A549 (cell line): ENCODE data around the gene RPL32. TPM values are rescaled to one million over a fixed set of nuclear protein-coding genes. Genes with fewer than 3 reads are reported as not detected.

ENCODE experiments used
- ATAC-seq, 2 experiments: fragments of 200-7000 bp in 1 of 2; fragments of >200 bp in 1 of 2; cut with Nextera tagmentation in 1 of 2; cut with Tn5 transposase in 1 of 2; 3 replicates each; pipeline versions ENCODE4 v1.8.0 to v1.9.1; 2018 to 2020; ENCODE audit warnings: mild to moderate bottlenecking in 1 of 2, moderate library complexity in 1 of 2
- CTCF ChIA-PET: fragments of 300-600 bp; sonication (Branson Sonifier 250); formaldehyde crosslinking; extraction: SDS; loops from one replicate; lab custom pipeline; 2021; ENCODE audit warnings: antibody characterized with exemption, inconsistent platforms; lab: Yijun Ruan, JAX
- POLR2A ChIA-PET: fragments of 350-600 bp; formaldehyde crosslinking; extraction: SDS; loops from one replicate; lab custom pipeline; 2021; ENCODE audit warnings: antibody characterized with exemption, inconsistent platforms; lab: Yijun Ruan, JAX
- DNase-seq, 2 experiments: peaks; one replicate each; pipeline versions ENCODE4 v3.0.0 to v3.0.0-alpha.2; 2011 to 2016; ENCODE audit warnings: low read depth in 1 of 2, low spot score in 1 of 2
- FAIRE-seq: peaks from 2 replicates; lab custom pipeline; 2011; peaks lifted over from hg19 to GRCh38; lab: Jason Lieb, UNC
- H3K27ac ChIP-seq, 2 experiments: fragments of >200 bp; sonication (Bioruptor Twin); formaldehyde crosslinking; 3 replicates each; pipeline ENCODE4 v1.5.1; 2016 to 2017
- H3K4me1 ChIP-seq: fragments of >200 bp; sonication (Bioruptor Twin); formaldehyde crosslinking; 3 replicates; pipeline ENCODE4 v1.6.1; 2016
- H3K4me2 ChIP-seq: fragments of >200 bp; sonication (Bioruptor Twin); formaldehyde crosslinking; 3 replicates; pipeline ENCODE4 v1.6.1; 2016
- H3K4me3 ChIP-seq: fragments of >200 bp; sonication (Bioruptor Twin); formaldehyde crosslinking; 3 replicates; pipeline ENCODE4 v1.5.1; 2016
- H3K9me3 ChIP-seq: fragments of >200 bp; sonication (Bioruptor Twin); formaldehyde crosslinking; 3 replicates; pipeline ENCODE4 v1.6.1; 2016
- CBX2 ChIP-seq: fragments of 200-600 bp; sonication (generic); IDR thresholded peaks from 2 replicates; pipeline ENCODE4 v1.6.1; 2016; ENCODE audit warnings: low read depth, mild to moderate bottlenecking, borderline replicate concordance
- CEBPB ChIP-seq, 2 experiments: fragments of >200 bp in 1 of 2; sonication (Bioruptor Twin) in 1 of 2; formaldehyde crosslinking in 1 of 2; IDR thresholded peaks; 2 replicates each; pipeline ENCODE4 v1.6.1; 2012 to 2016
- CHD2 ChIP-seq: fragments of 150-350 bp; IDR thresholded peaks from 2 replicates; pipeline ENCODE4 v1.6.1; 2014; ENCODE audit warnings: low read length; ENCODE audit not compliant: partially characterized antibody
- FOSB ChIP-seq: fragments of 250-450 bp; sonication (Bioruptor Pico); IDR thresholded peaks from 2 replicates; pipeline ENCODE4 v1.5.0; 2020; ENCODE audit warnings: mild to moderate bottlenecking, moderate library complexity
- FOSL2 ChIP-seq, 2 experiments: fragments of 450-650 bp in 1 of 2; fragments of >200 bp in 1 of 2; sonication (Bioruptor Twin) in 1 of 2; formaldehyde crosslinking; IDR thresholded peaks; 2 replicates each; pipeline versions ENCODE4 v1.5.0 to v1.6.1; 2016 to 2020; ENCODE audit warnings: mild to moderate bottlenecking in 1 of 2, moderate library complexity in 1 of 2
- HEYL ChIP-seq: fragments of 250-450 bp; sonication (Bioruptor Pico); IDR thresholded peaks from 2 replicates; pipeline ENCODE4 v1.8.0; 2021; ENCODE audit warnings: mild to moderate bottlenecking, moderate library complexity
- HOXB13 ChIP-seq: fragments of 250-450 bp; sonication (Bioruptor Pico); IDR thresholded peaks from 2 replicates; pipeline ENCODE4 v1.5.0; 2020; ENCODE audit warnings: low read depth, mild to moderate bottlenecking, moderate library complexity
- JUN ChIP-seq, 2 experiments: fragments of >200 bp; sonication (Bioruptor Twin); formaldehyde crosslinking; IDR thresholded peaks; 2 replicates in 1 of 2; 3 replicates in 1 of 2; pipeline ENCODE4 v1.6.1; 2016 to 2017
- MAZ ChIP-seq: fragments of 150-350 bp; IDR thresholded peaks from 2 replicates; pipeline ENCODE4 v1.6.1; 2014; ENCODE audit warnings: antibody characterized with exemption, low read depth, low read length, borderline replicate concordance
- NR3C1 ChIP-seq: fragments of >200 bp; sonication (Bioruptor Twin); formaldehyde crosslinking; IDR thresholded peaks from 3 replicates; pipeline ENCODE4 v1.6.1; 2017
- POLR2AphosphoS2 ChIP-seq: conservative IDR thresholded peaks from 2 replicates; pipeline ENCODE4 v1.6.1; 2012; ENCODE audit warnings: low read length, improper control_type of control experiment, inconsistent platforms
- TP53 ChIP-seq: fragments of 250-450 bp; sonication (Bioruptor Pico); IDR thresholded peaks from 2 replicates; pipeline ENCODE4 v1.5.0; 2021; ENCODE audit warnings: mild to moderate bottlenecking, moderate library complexity
- WGBS: methylation state at CpG from one replicate; pipeline ENCODE4 v1.1.6; 2017; ENCODE audit errors: missing lambda C conversion rate; 5-methylcytosine and 5-hydroxymethylcytosine counted together
- polyA plus RNA-seq, 4 experiments: library from polyadenylated mRNA; depleted of rRNA in 3 of 4; stranded (reverse); fragments of >200 nt; fragmentation: RNase III in 1 of 4; extraction: RNeasy Plus Mini Kit Qiagen cat#74134 plus additional on column Dnase treatment in 1 of 4; gene quantifications; 2 replicates in 3 of 4; 3 replicates in 1 of 4; pipeline ENCODE4 v1.2.3, GENCODE V29; 2011 to 2017
- TF ChIP-seq, protein P1 (sequence below): fragments of 200-600 bp; sonication (generic); IDR thresholded peaks from 2 replicates; pipeline ENCODE4 v1.6.1; 2016; ENCODE audit warnings: antibody characterized with exemption, mild to moderate bottlenecking, moderate library complexity
- TF ChIP-seq, protein P2 (sequence below): fragments of >200 bp; sonication (Bioruptor Twin); formaldehyde crosslinking; IDR thresholded peaks from 2 replicates; pipeline ENCODE4 v1.6.1; 2016
- TF ChIP-seq, protein P3 (sequence below): fragments of >200 bp; sonication (Bioruptor Twin); formaldehyde crosslinking; IDR thresholded peaks from 3 replicates; pipeline ENCODE4 v1.6.1; 2016
- TF ChIP-seq, protein P4 (sequence below): IDR thresholded peaks from 2 replicates; pipeline ENCODE4 v1.6.1; 2012
- TF ChIP-seq, protein P5 (sequence below): fragments of 250-450 bp; sonication (Bioruptor Pico); IDR thresholded peaks from 2 replicates; pipeline ENCODE4 v1.5.0; 2021; ENCODE audit warnings: mild to moderate bottlenecking, moderate library complexity, borderline replicate concordance

The RPL32 gene
- polyA plus RNA-seq, 2 of the 4 experiments (the other 2 are of a cell fraction) = 2,144 to 2,852 TPM

DNA sequence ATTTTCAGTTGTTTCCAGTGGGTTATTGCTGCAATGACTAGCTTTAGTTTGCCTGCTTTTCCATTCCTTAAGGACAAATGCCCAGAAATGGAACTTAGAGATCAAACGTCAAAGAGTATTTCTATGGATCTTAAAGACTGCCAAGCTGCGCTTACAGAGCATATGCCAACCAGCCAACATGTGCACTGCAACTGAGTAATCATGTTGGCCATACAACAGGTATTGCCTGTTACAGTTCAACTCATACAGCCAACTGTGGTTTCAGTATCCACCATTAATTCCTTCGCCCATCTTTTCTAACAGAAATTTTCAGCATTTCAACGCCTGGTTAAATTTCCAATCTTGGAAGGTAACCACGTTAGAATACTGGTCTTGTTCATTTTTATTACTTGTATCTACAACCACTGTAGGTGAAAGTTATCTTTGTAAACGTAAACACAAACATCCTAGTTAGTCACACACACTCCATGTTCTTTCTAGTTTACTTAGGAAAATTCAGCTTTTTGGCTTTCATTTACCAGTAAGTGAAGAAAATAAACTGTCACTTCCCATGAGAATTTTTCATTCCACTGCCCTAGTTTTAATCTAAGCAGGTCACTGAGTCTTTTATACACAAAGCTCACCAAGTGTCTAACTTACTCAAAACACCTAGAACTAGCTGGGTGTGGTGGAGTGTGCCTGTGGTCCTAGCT lies 3.9 kb downstream of the RPL32 start:
- no peaks in the 10 kb centered on the region for H3K9me3 ChIP-seq
- FAIRE-seq = no peak
- peak overlapping the region; percentile 84 for H3K4me2 ChIP-seq
- ChIA-PET POLR2A (no interaction called here), CTCF (interaction anchor here (0.9 to 3.1 kb wide), 5 partner anchors 11 to 54 kb away, joined by 3 to 11 read pairs (median 3); no protein-coding TSS in a partner anchor)
- peaks cover 33% of the 10 kb centered on the region for H3K4me1 ChIP-seq
- no peak for ATAC-seq
- no peak for TF ChIP-seq HEYL (CRISPR knock-in tag)
- TF ChIP-seq CEBPB (IDR thresholded peaks at IDR 0.05) = no peak
- no peak for TF ChIP-seq FOSL2 (IDR thresholded peaks at IDR 0.05)
- TF ChIP-seq FOSL2 (CRISPR knock-in tag; IDR thresholded peaks at IDR 0.05) = no peak
- TF ChIP-seq, protein P1, sequence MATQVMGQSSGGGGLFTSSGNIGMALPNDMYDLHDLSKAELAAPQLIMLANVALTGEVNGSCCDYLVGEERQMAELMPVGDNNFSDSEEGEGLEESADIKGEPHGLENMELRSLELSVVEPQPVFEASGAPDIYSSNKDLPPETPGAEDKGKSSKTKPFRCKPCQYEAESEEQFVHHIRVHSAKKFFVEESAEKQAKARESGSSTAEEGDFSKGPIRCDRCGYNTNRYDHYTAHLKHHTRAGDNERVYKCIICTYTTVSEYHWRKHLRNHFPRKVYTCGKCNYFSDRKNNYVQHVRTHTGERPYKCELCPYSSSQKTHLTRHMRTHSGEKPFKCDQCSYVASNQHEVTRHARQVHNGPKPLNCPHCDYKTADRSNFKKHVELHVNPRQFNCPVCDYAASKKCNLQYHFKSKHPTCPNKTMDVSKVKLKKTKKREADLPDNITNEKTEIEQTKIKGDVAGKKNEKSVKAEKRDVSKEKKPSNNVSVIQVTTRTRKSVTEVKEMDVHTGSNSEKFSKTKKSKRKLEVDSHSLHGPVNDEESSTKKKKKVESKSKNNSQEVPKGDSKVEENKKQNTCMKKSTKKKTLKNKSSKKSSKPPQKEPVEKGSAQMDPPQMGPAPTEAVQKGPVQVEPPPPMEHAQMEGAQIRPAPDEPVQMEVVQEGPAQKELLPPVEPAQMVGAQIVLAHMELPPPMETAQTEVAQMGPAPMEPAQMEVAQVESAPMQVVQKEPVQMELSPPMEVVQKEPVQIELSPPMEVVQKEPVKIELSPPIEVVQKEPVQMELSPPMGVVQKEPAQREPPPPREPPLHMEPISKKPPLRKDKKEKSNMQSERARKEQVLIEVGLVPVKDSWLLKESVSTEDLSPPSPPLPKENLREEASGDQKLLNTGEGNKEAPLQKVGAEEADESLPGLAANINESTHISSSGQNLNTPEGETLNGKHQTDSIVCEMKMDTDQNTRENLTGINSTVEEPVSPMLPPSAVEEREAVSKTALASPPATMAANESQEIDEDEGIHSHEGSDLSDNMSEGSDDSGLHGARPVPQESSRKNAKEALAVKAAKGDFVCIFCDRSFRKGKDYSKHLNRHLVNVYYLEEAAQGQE = no peak
- no peak for TF ChIP-seq CBX2
- TF ChIP-seq JUN (IDR thresholded peaks at IDR 0.05) = no peak
- no peak for TF ChIP-seq TP53 (CRISPR knock-in tag)
- no peak for TF ChIP-seq CHD2
- no peak for TF ChIP-seq MAZ
- no peak for TF ChIP-seq HOXB13 (CRISPR knock-in tag)
- H3K27ac ChIP-seq = no peak overlapping the region
- DNase-seq = no peak
- 76% methylated on average over 6 of the region's 6 CpGs for WGBS
- H3K4me3 ChIP-seq = no peak overlapping the region

DNA sequence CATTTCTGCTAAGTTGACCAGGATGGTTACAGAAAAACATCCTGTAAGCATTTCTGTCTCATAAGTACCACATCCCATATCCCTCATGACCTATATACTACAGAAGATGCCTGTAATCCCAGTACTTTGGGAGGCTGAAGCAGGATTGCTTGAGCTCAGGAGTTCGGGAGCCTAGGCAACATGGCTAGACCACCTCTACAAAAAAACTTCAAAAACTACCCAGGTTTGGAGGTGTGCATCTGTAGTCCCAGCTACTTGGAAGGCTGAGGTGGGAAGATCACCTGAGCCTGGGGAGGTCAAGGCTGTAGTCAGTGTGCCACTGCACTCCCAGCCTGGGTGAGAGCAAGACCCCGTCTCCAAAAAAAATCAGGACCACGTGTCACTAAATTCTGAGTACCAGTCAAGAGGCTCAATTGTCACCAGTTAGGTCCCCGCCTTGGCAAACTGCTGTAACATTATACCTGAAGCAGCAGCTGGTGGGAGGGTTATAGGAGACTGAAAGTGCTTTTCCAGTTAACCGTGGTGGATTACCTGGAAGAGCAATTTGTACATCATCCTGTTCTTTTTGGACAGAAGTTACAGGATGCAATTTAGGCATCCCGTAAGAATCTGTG lies 6.2 kb downstream of the RPL32 start:
- Histone ChIP-seq H3K27ac (no peak overlapping the region), H3K9me3 (no peaks in the 10 kb centered on the region), H3K4me2 (no peak overlapping the region), H3K4me1 (peaks cover 40% of the 10 kb centered on the region), H3K4me3 (no peak overlapping the region)
- DNase-seq (no peak), FAIRE-seq (no peak), ATAC-seq (no peak)
- POLR2A ChIA-PET = no interaction called here
- WGBS = 90% methylated on average over 6 of the region's 6 CpGs
- CTCF ChIA-PET = interaction anchor here (1.4 to 3.1 kb wide), 3 partner anchors 12 to 116 kb away, joined by 3 to 11 read pairs (median 4); no protein-coding TSS in a partner anchor
- TF ChIP-seq, protein P2, sequence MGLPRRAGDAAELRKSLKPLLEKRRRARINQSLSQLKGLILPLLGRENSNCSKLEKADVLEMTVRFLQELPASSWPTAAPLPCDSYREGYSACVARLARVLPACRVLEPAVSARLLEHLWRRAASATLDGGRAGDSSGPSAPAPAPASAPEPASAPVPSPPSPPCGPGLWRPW = no peak
- TF ChIP-seq NR3C1 (no peak), POLR2AphosphoS2 (peak; percentile 66)

DNA sequence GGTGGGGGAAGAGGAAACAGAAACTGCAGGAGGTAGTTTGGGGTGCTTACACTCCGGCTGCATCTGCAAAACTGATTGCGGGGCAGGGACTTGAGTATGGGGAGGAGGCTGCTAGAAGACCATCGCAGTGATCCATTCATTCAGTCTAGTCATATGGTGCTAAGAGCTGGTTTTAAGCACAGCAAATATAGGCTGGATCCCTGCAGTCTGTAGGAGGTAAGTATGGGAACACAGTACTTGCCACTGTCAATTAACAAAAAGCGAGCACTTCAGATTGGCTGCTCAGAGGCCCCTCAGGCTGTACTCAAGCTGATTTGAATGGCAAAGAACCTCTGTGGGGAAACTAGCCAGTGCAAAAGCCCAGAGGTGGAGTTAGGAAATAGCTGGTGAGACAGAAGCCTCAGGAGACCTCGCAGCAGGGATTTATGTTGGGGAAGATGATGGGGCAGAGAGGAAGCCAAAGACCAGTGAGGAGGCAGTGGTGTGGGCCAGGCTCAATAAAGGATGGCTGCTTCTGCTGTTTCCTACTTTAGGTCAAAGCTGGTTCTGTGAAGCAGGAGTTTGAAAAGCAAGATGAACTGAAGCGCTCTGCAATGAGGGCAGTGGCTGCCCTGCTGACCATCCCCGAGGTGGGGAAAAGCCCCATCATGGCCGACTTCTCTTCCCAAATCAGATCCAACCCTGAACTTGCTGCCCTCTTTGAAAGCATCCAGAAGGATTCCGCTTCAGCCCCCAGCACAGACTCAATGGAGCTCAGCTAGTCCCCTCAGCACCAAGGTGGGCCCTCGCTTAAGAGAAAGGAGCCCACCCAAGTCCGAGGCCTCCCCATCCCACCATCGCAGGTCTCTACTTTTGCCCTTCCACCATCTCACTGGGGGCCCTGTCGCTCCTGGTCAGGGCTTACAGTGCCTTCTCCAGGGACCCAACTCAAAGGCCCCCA lies 7.9 kb downstream of the RPL32 start:
- DNase-seq (no peak), ATAC-seq (no peak), FAIRE-seq (no peak)
- WGBS = 83% methylated on average over 12 of the region's 13 CpGs
- ChIA-PET CTCF (interaction anchor here (1.3 to 5.5 kb wide), 5 partner anchors 8 to 58 kb away, joined by 3 to 47 read pairs (median 9); partner anchors contain the start of gene RPL32), POLR2A (interaction anchor here (0.6 to 2.4 kb wide), 4 partner anchors 8 to 465 kb away, joined by 4 to 20 read pairs (median 8); partner anchors contain the start of gene RPL32)
- H3K4me1 ChIP-seq = peaks cover 41% of the 10 kb centered on the region
- H3K4me3 ChIP-seq = no peak overlapping the region
- H3K4me2 ChIP-seq = no peak overlapping the region
- H3K27ac ChIP-seq = no peak overlapping the region
- no peak for TF ChIP-seq HOXB13 (CRISPR knock-in tag)
- TF ChIP-seq, protein P3, sequence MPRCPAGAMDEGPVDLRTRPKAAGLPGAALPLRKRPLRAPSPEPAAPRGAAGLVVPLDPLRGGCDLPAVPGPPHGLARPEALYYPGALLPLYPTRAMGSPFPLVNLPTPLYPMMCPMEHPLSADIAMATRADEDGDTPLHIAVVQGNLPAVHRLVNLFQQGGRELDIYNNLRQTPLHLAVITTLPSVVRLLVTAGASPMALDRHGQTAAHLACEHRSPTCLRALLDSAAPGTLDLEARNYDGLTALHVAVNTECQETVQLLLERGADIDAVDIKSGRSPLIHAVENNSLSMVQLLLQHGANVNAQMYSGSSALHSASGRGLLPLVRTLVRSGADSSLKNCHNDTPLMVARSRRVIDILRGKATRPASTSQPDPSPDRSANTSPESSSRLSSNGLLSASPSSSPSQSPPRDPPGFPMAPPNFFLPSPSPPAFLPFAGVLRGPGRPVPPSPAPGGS = no peak
- TF ChIP-seq CEBPB (IDR thresholded peaks at IDR 0.05) = no peak
- TF ChIP-seq FOSB (CRISPR knock-in tag) = peak; percentile 57; the same call in 1 of the 2 replicates
- TF ChIP-seq, protein P4, sequence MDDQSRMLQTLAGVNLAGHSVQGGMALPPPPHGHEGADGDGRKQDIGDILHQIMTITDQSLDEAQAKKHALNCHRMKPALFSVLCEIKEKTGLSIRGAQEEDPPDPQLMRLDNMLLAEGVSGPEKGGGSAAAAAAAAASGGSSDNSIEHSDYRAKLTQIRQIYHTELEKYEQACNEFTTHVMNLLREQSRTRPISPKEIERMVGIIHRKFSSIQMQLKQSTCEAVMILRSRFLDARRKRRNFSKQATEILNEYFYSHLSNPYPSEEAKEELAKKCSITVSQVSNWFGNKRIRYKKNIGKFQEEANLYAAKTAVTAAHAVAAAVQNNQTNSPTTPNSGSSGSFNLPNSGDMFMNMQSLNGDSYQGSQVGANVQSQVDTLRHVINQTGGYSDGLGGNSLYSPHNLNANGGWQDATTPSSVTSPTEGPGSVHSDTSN = 0 out of 2 replicates have a peak, but pooled peaks have one; percentile 24
- TF ChIP-seq, protein P5, sequence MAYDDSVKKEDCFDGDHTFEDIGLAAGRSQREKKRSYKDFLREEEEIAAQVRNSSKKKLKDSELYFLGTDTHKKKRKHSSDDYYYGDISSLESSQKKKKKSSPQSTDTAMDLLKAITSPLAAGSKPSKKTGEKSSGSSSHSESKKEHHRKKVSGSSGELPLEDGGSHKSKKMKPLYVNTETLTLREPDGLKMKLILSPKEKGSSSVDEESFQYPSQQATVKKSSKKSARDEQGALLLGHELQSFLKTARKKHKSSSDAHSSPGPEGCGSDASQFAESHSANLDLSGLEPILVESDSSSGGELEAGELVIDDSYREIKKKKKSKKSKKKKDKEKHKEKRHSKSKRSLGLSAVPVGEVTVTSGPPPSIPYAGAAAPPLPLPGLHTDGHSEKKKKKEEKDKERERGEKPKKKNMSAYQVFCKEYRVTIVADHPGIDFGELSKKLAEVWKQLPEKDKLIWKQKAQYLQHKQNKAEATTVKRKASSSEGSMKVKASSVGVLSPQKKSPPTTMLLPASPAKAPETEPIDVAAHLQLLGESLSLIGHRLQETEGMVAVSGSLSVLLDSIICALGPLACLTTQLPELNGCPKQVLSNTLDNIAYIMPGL (CRISPR knock-in tag) = no peak
- no peaks in the 10 kb centered on the region for H3K9me3 ChIP-seq
